KBM-7 (cell line): ENCODE data around the gene CRYGA.
"Not testable (repeated sequence)": the region's sequence is repeated elsewhere in the genome, so short reads cannot be mapped to it uniquely, and the experiment has no call there.

Experiments
- DNase-seq: peaks from one replicate; pipeline ENCODE4 v3.0.0-alpha.2; 2015
- in situ Hi-C: fragments of 300-500 bp; cut with MboI; formaldehyde crosslinking; loops from 2 replicates; pipeline ENCODE4 v1.14.3; 2020; ENCODE audit warnings: low sequenced_read_pairs, low pct_unique_long_range_greater_than_20kb, mixed read lengths

CRYGA gene

GRCh38 chr2:208174144-208174543, 10.8 kb upstream of the CRYGA start:
- DNase-seq: no peak
- in situ Hi-C loops: no loop called here

- peak; percentile 87 for DNase-seq
These were observed 8.7 kb upstream of the CRYGA start for GRCh38 chr2:208172125-208172524.

GRCh38 chr2:208164951-208165755, 1.8 kb upstream of the CRYGA start:
- DNase-seq: no peak
- in situ Hi-C loops: no loop called here

More at GRCh38 chr2:208172125-208172524, 8.7 kb upstream of the CRYGA start:
- in situ Hi-C loops: no loop called here

- in situ Hi-C loops: no loop called here
- DNase-seq: no peak
These were observed 7.0 kb downstream of the CRYGA start for GRCh38 chr2:208156439-208156838.

GRCh38 chr2:208153156-208153555, 10.2 kb downstream of the CRYGA start:
- DNase-seq: peak; percentile 9
- in situ Hi-C loops: no loop called here

- peak; percentile 53 for DNase-seq
- in situ Hi-C loops: no loop called here
These were observed 12.4 kb downstream of the CRYGA start for GRCh38 chr2:208150956-208151355.

- in situ Hi-C loops: no loop called here
- no peak for DNase-seq
These were observed 13.3 kb downstream of the CRYGA start for GRCh38 chr2:208150094-208150493.

GRCh38 chr2:208148803-208149202, 14.6 kb downstream of the CRYGA start:
- DNase-seq: no peak
- in situ Hi-C loops: no loop called here

GRCh38 chr2:208147759-208148158, 15.6 kb downstream of the CRYGA start:
- no peak for DNase-seq
- in situ Hi-C loops: no loop called here

GRCh38 chr2:208147008-208147407, 16.4 kb downstream of the CRYGA start:
- in situ Hi-C loops: no loop called here
- no peak for DNase-seq

- in situ Hi-C loops: no loop called here
- DNase-seq: no peak
These were observed 17.4 kb downstream of the CRYGA start, which contains the start of gene CRYGB for GRCh38 chr2:208146006-208146405. TSS of gene CRYGB (minus strand) at chr2:208146158. CDS start at chr2:208146120, 38 bp downstream.

GRCh38 chr2:208142925-208143799, 20.2 kb downstream of the CRYGA start:
- no peak for DNase-seq
- in situ Hi-C loops: no loop called here

GRCh38 chr2:208142240-208142924, 21.0 kb downstream of the CRYGA start:
- in situ Hi-C loops: no loop called here
- DNase-seq: no peak

GRCh38 chr2:208139447-208139846, 23.9 kb downstream of the CRYGA start:
- in situ Hi-C loops: no loop called here

GRCh38 chr2:208138334-208138733, 25.1 kb downstream of the CRYGA start:
- DNase-seq, in situ Hi-C loops: not testable (repeated sequence)

More at GRCh38 chr2:208139447-208139846, 23.9 kb downstream of the CRYGA start:
- no peak for DNase-seq

GRCh38 chr2:208136716-208137094, 26.7 kb downstream of the CRYGA start:
- in situ Hi-C loops: no loop called here
- DNase-seq: no peak

- in situ Hi-C loops: no loop called here
- no peak for DNase-seq
These were observed 27.3 kb downstream of the CRYGA start for GRCh38 chr2:208135794-208136715.

GRCh38 chr2:208134928-208135586, 28.3 kb downstream of the CRYGA start:
- peak; percentile 81 for DNase-seq
- in situ Hi-C loops: no loop called here
